CD4-positive, alpha-beta T cell treated with Interleukin-6 at 100 ng/mL for 8 hours (primary cell): ENCODE measurements around the gene EYS.
"Not testable (repeated sequence)": the region's sequence is repeated elsewhere in the genome, so short reads cannot be mapped to it uniquely, and the experiment has no call there.

Source experiments
- DNase-seq: peaks from one replicate; pipeline ENCODE4 v3.0.0-alpha.2; 2020; ENCODE audit warnings: mixed read lengths, low spot score

Gene EYS

DNA sequence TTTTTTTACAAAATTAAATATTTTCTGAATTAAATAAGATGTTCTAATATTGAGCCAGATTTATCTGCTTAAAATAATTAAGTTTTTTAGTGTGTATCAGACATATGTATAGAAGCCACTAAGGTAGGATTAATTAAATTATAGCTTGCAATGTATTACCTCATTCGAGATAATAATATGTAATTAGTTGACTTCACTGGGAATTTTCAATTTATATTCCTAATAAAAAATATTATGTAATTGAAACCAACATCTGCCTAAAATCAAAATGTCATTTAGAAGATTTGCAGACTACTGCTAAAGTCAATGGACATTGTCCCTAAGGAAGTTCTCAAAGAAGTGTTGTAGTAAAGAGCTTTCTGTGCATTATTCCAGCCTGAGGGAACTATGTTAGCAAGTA lies 254.7 kb downstream of the EYS start:
- no peak for DNase-seq

DNA sequence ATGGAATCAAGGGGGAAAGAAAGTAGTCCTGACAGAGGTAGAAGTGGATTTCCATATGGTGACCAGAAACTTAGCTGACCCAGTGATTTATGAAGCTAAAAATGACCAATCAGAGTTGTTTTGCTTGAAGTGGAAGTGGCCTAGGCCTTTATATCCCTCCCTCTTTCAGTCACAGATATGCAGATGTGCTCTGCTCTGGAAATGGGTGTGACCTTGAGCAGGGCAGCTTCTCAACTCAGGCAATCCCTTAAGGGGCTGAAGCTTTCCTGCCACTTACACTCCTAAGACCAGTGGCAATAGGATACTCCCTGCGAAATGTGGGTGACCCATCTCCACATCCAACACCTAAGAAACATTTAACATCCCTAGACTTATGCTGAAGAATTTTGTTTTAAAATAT lies 256.6 kb downstream of the EYS start:
- DNase-seq: no peak

DNA sequence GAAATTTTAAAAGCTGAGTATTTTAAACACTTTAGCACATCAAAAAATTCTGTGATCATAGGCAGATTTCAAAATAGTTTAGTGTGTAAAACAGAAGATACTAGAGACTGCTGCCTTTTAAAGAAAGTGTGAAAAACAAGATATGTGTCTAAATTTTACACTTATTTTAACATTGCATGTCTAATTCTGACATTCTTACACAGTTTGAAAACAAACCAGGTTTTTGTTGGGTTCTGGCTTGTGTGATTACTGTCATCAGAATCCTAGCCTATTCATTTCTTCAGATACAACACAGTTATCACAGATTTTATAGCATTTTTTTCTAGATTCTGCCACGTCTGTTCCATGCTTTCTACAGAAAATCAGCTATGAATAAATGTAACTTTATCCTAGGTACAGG lies 257.1 kb downstream of the EYS start:
- no peak for DNase-seq

DNA sequence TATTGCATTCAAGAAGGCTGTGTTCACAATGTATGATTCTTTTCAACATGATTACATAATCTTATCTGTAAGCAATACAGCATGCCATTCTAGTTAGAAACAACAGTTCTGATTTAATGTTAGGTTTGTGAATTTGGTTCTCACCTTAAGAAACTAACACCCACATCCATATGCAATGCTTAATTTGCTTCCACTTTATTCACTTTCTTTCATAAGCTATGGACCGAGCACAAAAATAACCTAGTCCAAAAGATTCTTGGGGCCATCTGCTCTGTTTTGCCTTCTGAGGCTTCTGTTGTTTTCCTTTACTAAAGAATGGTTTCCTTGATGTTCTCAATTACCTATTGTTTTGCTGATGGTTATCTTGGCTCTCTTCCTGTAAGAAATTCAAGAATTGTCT lies 258.2 kb downstream of the EYS start:
- no peak for DNase-seq

DNA sequence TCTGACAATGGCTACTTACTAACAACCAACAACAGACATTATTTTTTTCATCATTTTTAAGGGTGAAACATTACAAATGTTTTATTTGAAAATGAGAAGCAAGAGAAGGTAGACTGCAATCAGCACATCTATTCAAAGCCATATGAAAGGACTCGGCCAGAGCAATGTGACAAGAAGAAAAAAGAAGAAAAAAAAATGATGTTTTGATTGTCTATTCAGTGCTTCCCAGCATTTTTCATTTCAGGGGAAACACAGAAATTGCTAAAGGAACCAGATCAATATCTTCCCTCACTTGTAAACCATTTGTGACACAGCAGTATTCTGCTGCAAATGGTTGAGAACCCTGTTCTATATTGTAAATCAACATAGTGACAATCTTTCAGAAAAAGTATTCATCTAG lies 270.7 kb downstream of the EYS start:
- DNase-seq: no peak

DNA sequence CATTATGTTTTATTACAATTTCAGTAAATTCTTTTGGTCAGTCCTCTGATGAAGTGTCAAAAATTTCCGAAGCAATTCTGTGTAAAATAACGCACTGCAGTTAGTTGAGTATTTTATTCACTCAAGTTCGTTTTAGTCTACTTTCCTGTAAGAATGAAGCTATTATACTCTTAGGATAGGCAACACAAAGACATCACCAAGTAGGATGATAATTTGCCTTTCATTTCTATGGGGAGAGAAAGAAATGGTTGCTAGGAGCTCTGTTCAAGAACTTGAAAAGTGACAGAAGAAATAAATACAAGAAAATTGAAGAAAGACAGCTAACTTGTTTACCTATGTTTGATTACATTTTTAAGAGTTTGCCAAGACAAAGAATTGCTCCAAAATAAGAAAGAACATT lies 290.4 kb downstream of the EYS start:
- no peak for DNase-seq

DNA sequence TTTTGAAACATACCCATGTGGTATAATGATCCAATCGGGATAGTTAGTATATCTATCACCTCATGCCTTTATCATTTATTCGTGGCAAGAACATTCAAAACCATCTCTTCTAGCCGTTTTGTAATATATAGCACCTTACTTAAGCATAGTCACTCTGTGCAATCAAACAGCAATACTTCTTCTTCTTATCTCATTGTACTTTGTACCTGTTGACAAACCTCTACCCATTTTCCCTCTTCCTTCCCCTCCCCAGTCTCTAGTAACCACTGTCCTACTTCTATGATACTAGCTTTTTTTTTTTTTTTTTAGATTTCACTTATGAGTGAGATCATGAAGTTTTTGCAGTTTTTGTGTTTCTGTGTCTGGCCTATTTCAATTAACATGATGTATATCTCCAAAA lies 296.7 kb downstream of the EYS start:
- no peak for DNase-seq

DNA sequence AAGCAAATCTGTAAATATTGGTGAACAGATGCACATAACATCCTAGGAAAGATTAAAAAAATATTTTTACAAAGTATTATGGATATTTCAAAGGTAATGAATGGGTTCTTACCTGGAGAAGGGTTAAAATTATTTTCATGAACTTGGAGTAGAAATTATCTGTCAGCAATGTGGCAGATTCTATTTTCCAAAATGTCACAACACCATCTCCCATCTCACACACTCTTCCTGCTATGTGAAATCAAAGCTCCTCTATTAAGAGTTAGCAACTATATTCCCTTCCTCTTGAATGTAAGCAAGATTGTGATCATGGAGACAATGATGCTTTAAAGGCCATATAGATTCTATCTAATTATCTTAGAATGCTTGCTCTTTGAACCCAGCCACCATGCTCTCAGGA lies 304.5 kb downstream of the EYS start:
- no peak for DNase-seq

DNA sequence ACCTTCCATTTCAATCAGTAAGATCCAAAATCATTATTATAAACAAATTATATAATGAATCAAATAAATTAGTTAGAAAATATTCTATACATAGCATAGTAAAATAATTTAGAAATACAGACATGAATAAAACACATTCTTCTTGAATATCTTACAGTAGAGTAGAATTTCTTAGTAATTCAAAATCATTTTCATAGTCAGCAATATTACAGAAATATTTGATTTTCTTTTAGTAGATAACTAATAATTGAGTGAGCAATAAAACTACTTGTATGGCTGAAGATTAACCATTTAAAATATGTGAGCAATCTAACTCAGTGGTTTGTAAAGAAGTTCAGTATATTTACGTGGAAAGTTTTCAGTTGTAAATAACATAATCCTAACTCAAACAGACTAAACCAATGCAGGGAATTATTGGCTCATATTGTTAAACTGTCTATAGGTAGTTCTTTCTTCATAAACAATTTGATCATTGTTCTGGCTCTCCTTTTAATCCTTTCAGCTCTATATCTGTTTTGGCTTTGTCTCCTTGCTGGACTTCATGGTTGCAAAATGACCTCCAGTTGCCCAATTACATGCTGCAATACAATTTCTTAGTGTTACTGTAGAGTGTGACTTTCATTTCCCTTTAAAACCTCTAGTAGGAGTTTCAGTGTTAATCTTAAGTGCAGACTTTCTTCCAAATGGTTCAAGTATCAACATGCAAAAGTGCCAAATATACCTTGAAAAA lies 307.5 kb downstream of the EYS start:
- no peak for DNase-seq

DNA sequence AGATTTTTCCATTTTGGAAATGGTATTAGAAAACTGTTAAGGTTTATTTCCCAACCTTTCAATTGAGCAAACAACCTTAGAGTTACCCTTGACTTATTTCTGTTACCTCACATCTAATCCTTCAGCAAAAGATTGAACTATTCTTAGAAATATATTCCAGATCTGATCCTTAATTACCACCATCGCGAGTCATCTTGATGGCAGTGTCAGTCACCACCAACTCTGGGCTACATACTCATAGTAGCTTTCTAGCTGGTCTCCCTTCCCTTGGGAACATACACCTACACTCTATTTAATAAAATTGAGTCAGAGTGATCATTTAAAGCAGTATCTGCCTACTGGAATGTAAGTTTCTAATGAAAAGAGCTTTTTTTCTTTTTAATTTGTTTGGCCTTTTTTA lies 308.2 kb downstream of the EYS start:
- DNase-seq: no peak

DNA sequence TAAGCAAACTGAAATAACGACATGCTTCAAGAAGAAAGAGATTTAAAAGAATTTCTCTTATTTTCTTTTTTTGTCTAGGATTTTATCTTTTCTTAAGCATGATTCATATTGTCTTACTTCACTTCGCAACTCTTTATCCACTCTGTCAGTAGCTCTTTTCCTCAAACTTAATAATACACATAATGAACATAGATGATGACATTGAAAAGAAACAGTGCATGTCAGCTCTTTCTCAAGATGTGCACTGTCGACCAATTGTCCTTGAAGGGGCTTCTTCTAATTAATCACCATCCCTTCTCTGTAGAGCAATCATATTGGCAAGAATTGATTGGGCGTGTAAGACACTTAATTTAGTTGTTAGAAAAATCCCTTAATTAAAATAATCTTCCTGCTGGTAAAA lies 356.5 kb downstream of the EYS start:
- no peak for DNase-seq

DNA sequence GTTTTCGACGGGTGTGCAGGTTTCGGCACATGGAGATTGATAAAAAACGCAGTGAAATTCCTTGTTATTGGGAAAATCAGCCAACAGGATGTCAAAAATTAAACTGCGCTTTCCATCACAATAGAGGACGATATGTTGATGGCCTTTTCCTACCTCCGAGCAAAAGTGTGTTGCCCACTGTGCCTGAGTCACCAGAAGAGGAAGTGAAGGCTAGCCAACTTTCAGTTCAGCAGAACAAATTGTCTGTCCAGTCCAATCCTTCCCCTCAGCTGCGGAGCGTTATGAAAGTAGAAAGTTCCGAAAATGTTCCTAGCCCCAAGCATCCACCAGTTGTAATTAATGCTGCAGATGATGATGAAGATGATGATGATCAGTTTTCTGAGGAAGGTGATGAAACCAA lies 404.4 kb downstream of the EYS start:
- DNase-seq: not testable (repeated sequence)

DNA sequence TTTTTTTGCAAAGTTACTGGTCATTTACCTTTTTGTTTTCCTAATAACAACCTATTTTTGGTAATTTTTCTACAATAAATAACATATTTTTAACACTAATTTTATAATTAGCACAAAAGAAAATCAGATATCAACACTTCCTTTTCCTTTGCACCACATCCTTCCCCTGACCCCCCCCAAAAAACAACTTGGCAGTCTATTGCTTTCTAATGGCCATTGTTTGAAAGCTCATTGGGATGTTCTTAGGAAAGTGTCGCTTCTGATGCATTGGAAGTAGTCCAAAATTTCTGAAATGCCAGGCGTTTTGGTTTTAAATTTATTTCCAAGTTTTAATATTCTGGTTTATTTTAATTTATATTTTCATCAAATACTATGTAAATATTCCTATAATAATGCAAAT lies 407.8 kb downstream of the EYS start:
- no peak for DNase-seq

DNA sequence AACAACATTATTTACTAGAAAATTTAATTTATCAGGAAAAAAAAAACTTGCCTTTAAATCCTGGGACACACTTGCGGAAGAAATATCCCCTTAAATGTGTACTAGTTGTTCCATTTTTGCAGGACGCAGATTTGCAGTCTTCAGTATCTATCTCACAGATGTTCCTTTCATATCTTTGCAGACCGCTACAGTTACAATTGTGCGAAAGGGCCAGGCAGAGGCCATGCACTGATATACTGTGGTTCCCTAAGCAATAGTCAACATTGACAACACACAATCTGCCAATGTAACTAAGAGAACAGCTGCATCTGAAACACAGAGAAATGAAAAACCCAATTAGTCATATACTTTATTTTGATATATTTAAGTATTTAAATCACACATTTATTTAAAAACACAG lies 411.2 kb downstream of the EYS start:
- no peak for DNase-seq

DNA sequence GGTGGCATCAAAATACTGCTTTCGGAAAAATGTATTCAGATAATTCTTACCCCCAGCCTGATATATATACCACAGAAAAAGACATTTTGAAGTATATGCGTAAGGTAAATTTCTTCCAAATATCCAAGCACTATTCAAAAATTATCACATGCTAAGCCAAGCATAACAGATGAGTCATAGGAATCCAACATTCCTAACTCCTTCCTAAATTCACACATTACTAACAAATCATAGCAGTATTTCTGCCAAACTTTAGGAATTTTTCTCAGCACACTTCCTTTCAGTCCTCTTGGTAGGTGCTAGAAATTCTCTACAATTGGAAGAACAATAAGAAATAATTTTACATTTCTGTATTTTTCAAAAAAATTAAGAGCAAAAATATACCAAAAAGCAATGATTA lies 417.5 kb downstream of the EYS start:
- no peak for DNase-seq

DNA sequence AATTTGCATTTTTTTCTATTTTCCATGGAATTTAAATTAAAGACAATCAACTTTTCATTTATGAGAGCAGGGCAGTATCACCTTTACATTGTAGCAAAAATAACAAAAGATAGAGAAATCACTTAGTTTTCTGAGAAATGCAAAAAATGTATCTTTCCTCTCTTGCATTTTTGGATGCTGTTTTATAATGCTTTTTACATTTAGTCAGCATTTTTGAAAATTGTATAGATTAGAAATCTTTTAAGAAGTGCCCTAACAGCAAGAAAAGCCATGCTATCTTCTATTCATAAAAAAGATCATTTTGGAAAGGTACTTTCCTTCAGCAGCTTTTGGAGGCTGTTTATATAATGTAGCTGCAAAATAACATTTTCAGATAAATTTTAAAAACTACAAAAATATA lies 421.8 kb downstream of the EYS start:
- no peak for DNase-seq

DNA sequence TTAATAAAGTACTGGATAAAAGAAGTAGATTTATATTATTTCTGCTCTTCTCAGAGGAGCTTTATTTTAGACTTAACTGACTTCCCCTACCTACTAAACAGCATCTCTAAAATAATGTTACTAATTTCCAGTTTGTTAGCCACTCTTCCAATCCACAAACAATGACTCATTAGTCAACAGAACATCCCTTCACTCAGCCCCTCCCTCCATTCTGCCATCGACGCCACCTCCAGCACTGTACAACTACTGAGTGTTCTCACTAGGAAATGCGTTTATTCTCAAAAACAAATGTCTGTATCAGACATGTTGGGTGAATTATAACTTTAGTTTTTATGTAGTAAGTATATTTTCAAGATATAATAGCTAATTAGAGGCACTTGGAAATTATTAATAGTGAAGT lies 427.0 kb downstream of the EYS start:
- DNase-seq: no peak

DNA sequence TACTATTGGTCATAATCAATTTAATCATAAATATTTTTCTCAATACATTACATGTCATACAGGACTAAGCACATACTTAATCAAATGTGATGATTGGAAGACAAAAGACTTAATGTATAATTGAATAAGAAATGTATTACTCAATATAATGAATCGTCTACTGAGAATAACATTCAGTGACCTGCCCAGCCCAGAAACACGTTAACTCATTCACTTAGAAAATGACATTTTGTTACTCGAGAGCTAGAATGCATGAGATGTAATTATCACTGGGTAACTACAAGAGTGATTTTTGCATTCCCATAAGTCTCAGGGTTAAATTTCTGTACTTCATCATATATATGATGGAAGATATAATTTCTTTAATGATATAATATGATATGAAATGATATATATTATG lies 444.8 kb downstream of the EYS start:
- DNase-seq: no peak

DNA sequence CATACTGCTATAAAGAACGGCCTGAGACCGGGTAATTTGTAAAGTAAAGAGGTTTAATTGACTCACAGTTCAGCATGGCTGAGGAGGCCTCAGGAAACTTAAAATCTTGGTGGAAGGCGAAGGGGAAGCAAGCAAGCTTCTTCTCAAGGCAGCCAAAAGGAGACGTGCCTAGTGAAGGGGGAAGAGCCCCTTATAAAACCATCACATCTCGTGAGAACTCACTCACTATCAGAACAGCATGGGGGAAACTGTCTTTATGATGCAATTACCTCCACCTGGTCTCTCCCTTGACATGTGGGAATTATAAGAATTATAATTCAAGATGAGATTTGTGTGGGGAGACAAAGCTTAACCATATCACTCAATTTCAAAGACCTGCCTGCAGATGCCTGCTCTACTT lies 447.0 kb downstream of the EYS start:
- no peak for DNase-seq

DNA sequence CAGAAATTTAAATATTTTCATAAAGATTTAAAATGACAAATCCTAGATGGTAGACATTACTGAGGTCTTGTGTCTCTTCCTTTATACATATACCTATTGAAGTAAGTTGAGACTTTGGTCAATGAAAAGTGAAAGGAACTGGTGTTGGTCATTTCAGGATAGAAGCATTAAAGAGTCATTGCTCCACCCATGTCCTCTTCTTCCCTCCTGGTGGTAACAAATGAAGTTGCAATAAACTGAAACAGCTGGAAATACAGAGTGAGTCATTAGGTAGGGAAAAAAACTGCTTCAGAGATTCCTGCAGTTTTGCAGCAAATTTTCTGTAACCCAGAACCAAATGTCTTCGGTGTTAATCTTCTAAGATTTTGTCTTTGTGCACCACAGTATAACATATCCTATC lies 448.0 kb downstream of the EYS start:
- DNase-seq: no peak

DNA sequence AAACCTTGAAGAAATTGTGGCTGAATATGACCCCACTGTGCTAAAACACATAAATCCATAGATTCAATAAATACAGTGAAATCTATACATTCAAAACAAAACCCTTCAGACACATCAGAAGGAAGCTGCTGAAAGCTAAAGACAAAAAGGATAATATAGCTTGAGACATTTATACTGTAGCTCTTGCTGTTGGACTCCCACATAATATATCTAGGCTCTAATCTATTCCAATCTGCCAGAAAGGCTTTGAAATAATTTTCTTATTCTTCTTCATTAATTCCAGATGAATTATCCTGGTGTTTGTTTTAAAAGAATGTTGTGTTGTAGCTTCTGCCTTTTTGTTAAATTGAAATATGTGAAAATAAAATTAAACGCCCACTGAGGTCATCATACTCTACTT lies 454.0 kb downstream of the EYS start:
- no peak for DNase-seq

DNA sequence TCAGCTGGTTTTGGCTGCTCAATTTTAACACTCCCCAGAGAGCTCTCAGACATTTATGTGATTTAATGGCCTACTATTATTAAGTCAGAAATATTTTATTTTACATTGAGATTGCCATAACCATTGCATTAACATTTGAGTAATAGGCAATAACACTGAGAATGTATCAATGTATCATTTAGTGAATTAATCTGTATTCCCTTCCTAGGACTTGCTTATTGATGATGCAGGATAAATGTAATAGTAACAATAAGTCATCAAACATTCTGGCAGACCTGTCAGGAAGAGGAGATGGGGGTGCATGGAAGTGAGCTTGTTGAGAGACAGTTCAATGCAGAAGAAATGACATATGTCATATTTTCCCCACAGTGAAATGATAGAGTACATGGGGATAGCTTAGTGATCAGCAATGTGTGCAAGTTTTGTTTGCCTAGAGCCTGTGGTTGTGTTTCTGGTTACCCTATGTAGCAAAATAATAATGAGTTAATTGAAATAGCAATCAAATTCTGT lies 458.9 kb downstream of the EYS start:
- no peak for DNase-seq

DNA sequence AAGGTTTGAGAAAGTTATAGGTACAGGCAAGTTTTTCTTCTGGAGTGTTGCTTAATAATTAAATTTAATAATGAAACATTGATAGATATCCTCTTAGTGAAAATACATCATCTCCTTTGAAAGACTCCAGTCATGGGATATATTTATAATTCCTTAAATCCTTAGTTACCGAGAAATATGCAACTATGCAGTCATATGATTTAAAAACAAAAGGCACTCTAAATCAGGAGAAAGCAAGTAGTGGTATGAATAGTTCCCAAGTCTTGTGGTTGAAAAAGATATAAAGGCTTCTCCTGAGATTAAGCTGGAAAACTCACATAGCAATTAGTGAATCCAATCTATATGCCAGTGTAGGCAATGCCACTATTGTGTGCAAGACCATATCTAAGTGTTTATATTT lies 475.4 kb downstream of the EYS start:
- no peak for DNase-seq

DNA sequence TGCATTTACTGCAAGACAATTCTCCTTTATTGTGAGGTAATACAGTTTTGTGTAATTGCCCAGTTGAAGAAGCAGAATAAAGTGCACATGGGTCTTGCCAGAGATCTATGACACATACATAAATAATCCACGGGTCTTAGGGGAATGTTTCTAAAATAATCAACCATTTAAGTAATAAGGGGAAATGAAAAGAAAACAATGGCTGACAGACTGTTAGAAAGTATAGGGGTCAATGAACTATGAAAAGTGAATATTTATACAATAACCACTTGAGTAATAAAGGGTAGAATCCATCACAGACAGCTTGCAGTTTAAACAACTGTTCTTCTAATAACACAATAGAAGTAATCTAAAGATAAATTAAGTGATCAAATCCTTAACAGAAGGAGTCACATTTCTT lies 477.2 kb downstream of the EYS start:
- no peak for DNase-seq

DNA sequence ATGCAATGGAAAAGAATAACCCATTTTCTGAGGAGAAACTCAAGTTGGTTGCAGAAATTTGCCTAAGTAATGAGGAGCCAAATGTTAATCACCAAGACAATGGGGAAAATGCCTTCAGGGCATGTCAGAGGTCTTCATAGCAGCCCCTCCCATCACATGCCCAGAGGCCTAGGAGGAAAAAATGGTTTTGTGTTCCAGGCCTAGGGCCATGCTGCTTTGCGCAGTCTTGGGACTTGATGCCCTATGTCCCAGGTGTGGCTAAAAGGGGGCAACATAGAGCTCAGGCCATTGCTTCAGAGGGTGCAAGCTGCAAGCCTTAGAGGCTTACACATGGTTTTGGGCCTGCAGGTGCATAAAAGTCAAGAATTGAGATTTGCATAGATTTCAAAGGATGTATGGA lies 485.9 kb downstream of the EYS start:
- DNase-seq: no peak
